ENCODE measurements around the gene TGM4.

GRCh38 chr3:44909063-44909462 is 34.7 kb downstream of the TGM4 start:
- no peak for TF ChIP-seq POLR2A (IDR thresholded peaks at IDR 0.05; ENCODE audit: low read depth, low read length)
- no peak for TF ChIP-seq POLR2AphosphoS5 (IDR thresholded peaks at IDR 0.05; ENCODE audit: low read depth, low read length)
- no peak for TF ChIP-seq TAF1 (IDR thresholded peaks at IDR 0.05; ENCODE audit: borderline replicate concordance, low read depth, low read length)

Measured in GM12892 (cell line).